Endometrial microvascular endothelial cells (primary cell): ENCODE data around the gene NEGR1. TPM values are rescaled to one million over a fixed set of nuclear protein-coding genes. Genes with fewer than 3 reads are reported as not detected.

Source experiments
- in situ Hi-C: cut with HindIII; loops from 2 replicates; pipeline ENCODE4 v1.10.0; 2017; ENCODE audit warnings: low sequenced_read_pairs, low pct_unique_long_range_greater_than_20kb; ENCODE audit errors: inconsistent ontology term
- total RNA-seq: library from RNA; depleted of rRNA; stranded (reverse); fragments of >200 nt; gene quantifications from one replicate; pipeline ENCODE4 v1.2.3, GENCODE V29; 2015; ENCODE audit errors: inconsistent ontology term

The NEGR1 gene
- total RNA-seq, 1 donor from 2014 or later, result 7.2 TPM

DNA sequence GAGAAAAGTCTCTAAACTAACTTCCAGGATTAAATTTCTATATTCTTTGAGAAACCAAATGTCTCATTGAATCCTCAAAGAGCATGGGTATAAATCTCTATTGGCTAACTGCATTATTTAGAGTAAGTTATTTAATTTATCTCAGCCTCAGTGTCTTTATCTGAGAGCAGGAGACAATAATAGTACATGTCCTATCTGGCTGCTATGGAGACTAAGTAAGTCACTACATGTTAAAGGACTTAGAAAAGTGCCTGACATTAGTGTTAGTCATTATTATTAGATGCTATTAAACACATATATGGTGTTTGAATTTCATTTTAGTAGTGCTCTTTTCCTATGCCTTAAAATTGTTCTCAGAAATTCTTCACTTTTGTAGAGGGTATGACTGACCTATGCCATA lies 505.2 kb downstream of the NEGR1 start:
- in situ Hi-C loops, result no loop called here

DNA sequence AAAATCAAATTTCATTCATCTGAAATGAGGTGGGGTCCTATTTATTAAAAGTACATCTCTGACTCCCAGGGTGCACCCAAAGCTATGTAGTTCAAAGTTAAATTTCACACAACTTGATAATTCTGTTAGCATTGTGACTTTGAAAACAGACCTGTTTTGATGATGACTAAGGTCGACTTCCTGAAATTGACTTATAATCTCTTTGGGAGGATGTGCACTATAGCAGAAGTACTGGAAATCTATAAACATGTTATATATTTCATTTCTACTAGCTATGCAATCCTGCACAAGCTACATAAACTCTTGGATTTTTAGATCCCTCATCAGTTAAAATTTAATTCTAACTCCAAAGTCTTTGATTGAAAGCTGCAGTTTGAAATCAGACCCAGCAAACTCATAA lies 507.6 kb downstream of the NEGR1 start:
- in situ Hi-C loops, result no loop called here

GRCh38 chr1:71770121-71770520 lies 512.2 kb downstream of the NEGR1 start:
- in situ Hi-C loops, result no loop called here

GRCh38 chr1:71766748-71767147 lies 515.6 kb downstream of the NEGR1 start:
- in situ Hi-C loops, result no loop called here

- in situ Hi-C loops, result no loop called here
These were observed 519.7 kb downstream of the NEGR1 start for GRCh38 chr1:71762514-71763255.

DNA sequence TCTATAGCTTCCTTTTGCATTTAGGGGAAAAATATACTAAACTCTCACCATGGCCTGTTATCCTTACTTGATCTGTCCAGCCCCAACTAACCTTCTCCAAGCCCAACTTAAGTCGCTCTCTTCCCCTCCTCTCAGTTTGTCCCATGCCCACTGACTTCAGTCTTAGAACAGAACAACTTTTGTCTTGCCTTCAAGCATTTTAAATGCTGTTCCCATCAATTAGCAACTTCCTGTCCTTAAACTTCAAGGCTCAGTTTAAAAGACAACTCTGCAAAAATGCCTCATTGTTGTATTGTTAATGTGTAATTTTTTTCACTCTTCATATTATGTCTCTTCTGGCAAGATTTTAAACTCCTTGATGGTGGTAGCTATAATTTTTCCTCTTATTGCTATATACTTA lies 526.9 kb downstream of the NEGR1 start:
- in situ Hi-C loops, result no loop called here

- in situ Hi-C loops, result no loop called here
These were observed 528.6 kb downstream of the NEGR1 start for GRCh38 chr1:71753746-71754145.

DNA sequence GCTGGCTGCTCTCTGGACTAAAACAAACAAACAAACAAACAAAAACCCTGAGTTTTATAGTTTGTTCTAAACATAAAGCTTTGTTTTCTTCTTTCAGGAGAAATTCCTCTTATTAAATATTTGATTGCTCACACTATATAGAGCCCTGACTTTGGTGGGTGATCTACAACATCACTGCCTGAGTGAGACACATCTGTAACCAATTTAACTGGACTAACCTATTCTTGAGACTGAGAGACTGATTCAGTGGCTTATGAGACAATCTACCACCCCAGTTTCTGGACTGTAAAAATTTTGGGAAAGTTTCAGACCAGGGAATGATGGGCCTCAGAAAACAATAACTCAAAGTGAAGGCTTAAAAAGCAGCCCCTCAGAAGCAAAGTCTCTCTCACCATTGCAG lies 537.0 kb downstream of the NEGR1 start:
- in situ Hi-C loops, result no loop called here

DNA sequence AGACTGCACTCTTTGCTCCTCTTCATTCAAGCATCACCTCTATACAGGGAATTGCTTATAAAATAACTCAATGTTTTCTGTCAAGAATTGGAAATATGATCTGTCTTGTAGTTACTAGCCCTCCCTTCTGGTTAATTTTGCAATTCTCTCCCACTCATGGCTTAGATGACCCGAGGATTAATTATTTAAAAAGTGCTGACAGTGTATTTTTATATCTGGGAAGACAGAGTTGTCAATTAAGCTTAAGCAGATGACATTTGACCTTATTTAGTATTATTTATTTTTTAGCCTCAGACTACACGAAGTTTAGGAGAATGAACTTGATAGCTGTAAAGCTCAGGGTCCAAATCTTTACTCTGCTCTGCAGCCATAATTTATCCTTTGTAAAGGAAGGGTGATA lies 538.5 kb downstream of the NEGR1 start:
- in situ Hi-C loops, result no loop called here

- in situ Hi-C loops, result no loop called here
These were observed 543.4 kb downstream of the NEGR1 start for GRCh38 chr1:71738910-71739309.

DNA sequence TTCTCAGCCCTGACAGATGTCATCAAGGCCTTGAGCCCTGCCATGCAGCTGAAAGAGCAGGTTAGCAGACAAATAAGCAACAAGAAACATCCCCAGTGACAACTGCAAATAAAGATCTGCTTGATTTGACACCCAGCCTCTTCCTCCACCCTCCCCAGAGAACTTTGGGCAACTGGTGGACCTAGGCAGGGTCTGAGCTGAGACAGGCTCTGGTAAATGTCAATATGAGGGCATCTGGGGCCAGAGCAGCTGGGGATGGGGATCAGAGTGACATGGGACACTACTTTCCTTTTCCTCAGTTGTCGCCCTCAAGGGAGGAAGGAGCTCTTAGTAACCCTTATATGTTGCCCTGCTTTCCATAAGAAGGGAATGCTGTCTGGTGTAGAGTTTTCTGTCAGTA lies 544.1 kb downstream of the NEGR1 start:
- in situ Hi-C loops, result no loop called here

- in situ Hi-C loops, result no loop called here
These were observed 544.6 kb downstream of the NEGR1 start for GRCh38 chr1:71737768-71738167.

DNA sequence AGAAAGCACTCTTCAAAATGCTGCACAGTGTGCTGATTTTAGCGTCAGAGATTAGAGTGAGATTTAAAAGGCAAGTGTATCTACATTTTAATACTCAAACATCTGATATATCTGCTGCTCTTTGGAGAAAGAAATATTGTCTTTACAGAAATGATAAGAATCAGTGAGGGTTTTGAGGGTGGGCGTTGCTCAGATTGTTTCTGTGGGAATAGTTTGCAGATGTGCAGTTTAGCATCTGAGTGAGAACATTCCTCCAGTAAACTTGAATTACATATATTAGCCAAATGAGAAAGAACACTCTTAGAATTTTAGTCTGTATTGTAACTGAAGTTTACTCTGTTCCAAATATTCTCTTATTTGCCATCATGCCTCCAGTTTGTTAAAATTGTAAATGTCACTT lies 549.2 kb downstream of the NEGR1 start:
- in situ Hi-C loops, result no loop called here

DNA sequence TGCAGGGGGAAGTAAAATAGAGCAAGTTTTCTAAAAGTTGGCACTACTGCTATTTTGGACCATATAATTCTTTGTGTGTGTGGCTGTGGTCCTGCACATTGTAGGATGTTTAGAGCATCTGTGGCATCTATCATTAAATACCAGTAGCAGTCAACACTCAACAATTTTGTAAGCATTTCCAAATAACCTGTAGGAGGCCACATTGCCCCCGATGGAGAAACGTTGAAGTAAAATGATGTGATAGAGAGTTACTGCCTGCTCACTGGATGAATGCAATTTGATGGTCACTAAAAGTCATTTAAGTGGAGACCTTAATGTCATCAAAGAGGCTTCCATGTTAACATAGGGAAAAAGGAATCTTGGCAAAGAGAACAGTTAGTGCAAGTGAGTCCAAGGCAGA lies 560.8 kb downstream of the NEGR1 start:
- in situ Hi-C loops, result no loop called here

DNA sequence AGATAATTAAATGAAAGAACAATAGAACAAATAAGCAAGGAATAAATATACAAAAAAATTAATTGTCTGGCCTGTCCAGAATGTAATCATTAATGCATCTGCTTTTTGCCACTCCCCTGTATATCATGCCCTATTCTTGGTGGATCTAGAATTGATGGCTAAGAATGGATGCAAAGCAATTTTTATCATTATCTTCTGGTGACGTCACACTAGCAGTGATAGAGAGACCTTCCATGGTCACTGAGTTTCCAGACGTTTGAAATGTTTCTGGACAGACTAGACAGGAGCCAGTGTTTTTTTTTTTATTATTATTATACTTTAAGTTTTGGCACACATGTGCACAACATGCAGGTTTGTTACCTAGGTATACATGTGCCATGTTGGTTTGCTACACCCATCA lies 563.0 kb downstream of the NEGR1 start:
- in situ Hi-C loops, result no loop called here

GRCh38 chr1:71717186-71717585 lies 565.2 kb downstream of the NEGR1 start:
- in situ Hi-C loops, result no loop called here

GRCh38 chr1:71711456-71711855 lies 570.9 kb downstream of the NEGR1 start:
- in situ Hi-C loops, result no loop called here

GRCh38 chr1:71706029-71706671 lies 576.2 kb downstream of the NEGR1 start:
- in situ Hi-C loops, result no loop called here

DNA sequence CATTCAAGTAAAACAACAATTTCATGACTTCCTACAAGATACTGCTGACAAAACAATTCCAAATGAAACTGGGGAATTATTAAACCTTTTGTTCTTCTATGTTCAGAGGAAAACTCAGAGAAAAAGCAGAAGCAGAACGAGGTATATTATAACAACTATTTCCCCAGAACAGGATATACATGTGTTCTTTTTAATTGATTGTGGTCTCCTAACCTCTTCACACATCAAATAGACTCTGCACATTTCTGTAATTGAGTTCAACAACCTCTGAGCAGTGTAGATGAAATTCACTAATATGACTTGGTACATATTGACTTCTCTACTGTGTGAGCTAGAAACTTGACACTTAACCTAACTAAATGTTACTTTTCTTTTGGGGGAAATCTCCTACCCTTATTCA lies 584.2 kb downstream of the NEGR1 start:
- in situ Hi-C loops, result no loop called here

- in situ Hi-C loops, result no loop called here
These were observed 586.5 kb downstream of the NEGR1 start for GRCh38 chr1:71695821-71696220.

DNA sequence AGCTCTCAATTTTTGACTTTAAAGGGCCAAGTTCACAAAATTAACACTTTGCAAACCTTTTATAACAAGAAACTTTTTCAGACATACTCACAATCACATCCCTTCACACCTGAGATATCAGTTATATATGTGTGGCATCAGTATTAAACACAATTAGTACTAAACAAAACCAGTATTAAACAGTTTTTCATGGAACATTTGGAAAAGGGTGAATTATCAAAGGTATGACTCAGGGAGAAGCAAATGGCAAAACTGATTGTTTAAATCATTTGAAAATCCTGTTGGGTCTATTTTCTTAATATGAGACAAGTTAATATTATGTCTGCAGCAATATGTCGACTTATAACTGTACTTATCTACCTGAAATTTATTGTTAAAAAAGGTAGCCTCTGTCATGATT lies 587.3 kb downstream of the NEGR1 start:
- in situ Hi-C loops, result no loop called here
